ENCODE measurements around the gene NDUFB4.

- TF ChIP-seq TAF1 (IDR thresholded peaks at IDR 0.05; ENCODE audit: borderline replicate concordance, low read depth, low read length), result no peak
- no peak for TF ChIP-seq POLR2AphosphoS5 (IDR thresholded peaks at IDR 0.05; ENCODE audit: low read depth, low read length)
- TF ChIP-seq POLR2A (IDR thresholded peaks at IDR 0.05; ENCODE audit: low read depth, low read length), result no peak
Observed at GRCh38 chr3:120634539-120634938, 38.4 kb downstream of the NDUFB4 start.

Data from GM12892 (cell line).